Left ventricle myocardium inferior (tissue), 1 donor: ENCODE measurements around the gene C2CD4D. TPM values are rescaled to one million over a fixed set of nuclear protein-coding genes. Genes with fewer than 3 reads are reported as not detected.

Experiments used
- DNase-seq: peaks from one replicate; pipeline ENCODE4 v3.0.0-alpha.2; 2020
- H3K27ac ChIP-seq: fragments of 200-600 bp; replicated peaks from 2 replicates; pipeline ENCODE4 v1.8.0; 2021
- H3K27me3 ChIP-seq: fragments of 200-600 bp; 2 replicates; pipeline ENCODE4 v1.8.0; 2021; ENCODE audit warnings: low read depth
- H3K36me3 ChIP-seq: fragments of 200-600 bp; 2 replicates; pipeline ENCODE4 v1.8.0; 2021
- H3K4me1 ChIP-seq: fragments of 200-600 bp; 2 replicates; pipeline ENCODE4 v1.8.0; 2021
- H3K4me3 ChIP-seq: fragments of 200-600 bp; 2 replicates; pipeline ENCODE4 v1.8.0; 2021; ENCODE audit warnings: mild to moderate bottlenecking, moderate library complexity
- H3K9me3 ChIP-seq: fragments of 200-600 bp; replicated peaks from 2 replicates; pipeline ENCODE4 v1.8.0; 2021
- CTCF ChIP-seq: fragments of 200-600 bp; IDR thresholded peaks from 2 replicates; pipeline ENCODE4 v1.8.0; 2021; ENCODE audit warnings: antibody characterized with exemption, mild to moderate bottlenecking, borderline replicate concordance
- intact Hi-C: fragments of 100-400 bp; cut with micrococcal nuclease; formaldehyde crosslinking; loops from one replicate; pipeline ENCODE4 v1.11.0; 2022
- total RNA-seq: library from RNA; stranded (reverse); fragmentation: NEBNext Ultra II Directional; extraction: Animal tissue kit (Norgen Biotek cat#: 25700); gene quantifications from one replicate; pipeline ENCODE4 v1.2.1, GENCODE V29; 2021
- donor health status: DM: no; HTN: yes; CAD: no; lungs with severe emphysema.

C2CD4D gene
- total RNA-seq, 1 donor from 2014 or later, result not detected

DNA sequence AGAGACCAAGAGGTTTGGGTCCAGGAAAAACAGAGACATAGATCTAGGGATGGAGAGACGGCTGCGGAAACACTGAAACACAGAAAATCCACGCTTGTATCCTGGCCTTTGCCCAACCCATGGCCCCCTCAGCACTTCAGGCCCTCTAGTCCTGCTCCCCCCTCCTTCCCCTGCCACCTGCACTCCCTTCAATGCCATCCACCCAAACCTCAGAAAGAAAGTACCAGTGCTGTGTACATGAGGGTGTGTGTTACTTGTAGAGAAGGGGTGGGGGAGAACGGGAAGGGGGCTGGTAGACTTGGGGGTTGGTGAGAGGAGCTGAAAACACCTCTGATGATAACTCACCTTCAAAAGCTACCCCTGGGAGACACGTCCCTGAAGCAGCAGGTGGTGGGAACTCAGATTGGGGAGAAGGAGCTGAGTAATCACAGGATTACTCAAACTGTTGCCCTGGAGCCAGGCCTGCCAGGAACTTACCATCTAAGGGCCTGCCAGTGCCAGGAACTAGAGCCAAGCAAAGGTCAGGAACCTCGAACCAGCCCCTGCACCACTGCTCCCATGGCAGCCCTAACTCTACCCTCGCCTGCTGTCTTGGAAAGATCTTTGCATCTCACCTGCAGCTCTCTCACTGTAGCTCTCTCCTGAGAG is 19.5 kb downstream of the C2CD4D start:
- Histone ChIP-seq H3K27ac (no peak overlapping the region), H3K4me3 (no peak overlapping the region), H3K9me3 (no peaks in the 10 kb centered on the region), H3K4me1 (peaks cover 16% of the 10 kb centered on the region), H3K36me3 (peaks cover 5% of the 10 kb centered on the region), H3K27me3 (no peaks in the 10 kb centered on the region)
- intact Hi-C loops, result no loop called here
- TF ChIP-seq CTCF, result no peak
- DNase-seq, result no peak

DNA sequence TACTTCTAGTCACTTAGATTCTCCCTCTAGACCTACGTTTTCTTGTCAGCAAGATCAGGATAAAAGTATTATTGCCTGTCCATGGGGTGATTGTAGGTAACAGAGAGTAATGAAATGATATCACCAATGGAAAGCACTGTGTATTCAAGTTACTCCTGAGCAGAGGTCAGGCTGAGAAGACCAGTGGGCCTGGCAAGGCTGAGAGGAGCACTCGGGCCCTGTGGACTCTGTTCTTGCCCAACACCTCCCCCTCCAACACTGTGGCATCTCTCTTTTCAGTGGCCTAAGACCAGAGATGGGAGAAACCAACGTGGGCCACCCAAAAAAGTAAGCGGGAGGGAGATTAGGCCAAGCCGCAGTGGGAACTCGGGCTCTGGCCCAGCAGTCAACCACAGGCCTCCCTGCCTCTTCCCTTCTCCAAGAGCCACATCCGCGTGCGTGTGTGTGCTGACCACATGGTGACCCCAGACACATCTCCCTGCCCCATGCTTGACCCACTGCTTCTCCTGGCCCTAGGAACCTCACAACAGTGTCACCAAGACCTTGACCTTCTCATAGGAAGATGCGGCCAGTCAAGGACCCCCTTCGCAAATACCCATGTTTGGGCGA is 20.3 kb downstream of the C2CD4D start:
- Histone ChIP-seq H3K4me1 (peaks cover 16% of the 10 kb centered on the region), H3K36me3 (peaks cover 5% of the 10 kb centered on the region), H3K4me3 (no peak overlapping the region), H3K9me3 (no peaks in the 10 kb centered on the region), H3K27me3 (no peaks in the 10 kb centered on the region), H3K27ac (no peak overlapping the region)
- TF ChIP-seq CTCF, result no peak
- DNase-seq, result no peak
- intact Hi-C loops, result no loop called here

DNA sequence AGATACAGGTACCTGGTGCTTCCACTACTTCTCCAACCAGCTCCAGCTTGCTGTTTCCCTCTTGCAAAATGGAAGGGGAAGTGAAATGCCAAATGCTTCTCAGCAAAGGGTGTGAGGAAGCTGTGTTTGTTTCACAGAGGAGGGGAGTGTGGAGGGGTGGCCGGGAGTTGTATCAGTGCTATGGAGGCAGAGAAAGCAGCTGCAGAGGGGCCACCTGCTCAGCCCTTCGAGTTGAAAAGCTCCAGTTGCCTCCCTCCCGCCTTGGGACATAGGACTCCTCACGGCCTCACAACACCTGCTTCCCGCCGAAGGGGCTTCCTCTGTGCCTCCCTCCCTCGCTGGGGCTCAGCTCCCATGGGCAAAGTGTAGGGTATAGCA is 22.3 kb downstream of the C2CD4D start:
- no peak for TF ChIP-seq CTCF
- intact Hi-C loops, result no loop called here
- Histone ChIP-seq H3K9me3 (no peaks in the 10 kb centered on the region), H3K4me1 (peaks cover 16% of the 10 kb centered on the region), H3K4me3 (no peak overlapping the region), H3K27ac (no peak overlapping the region), H3K36me3 (peaks cover 5% of the 10 kb centered on the region), H3K27me3 (no peaks in the 10 kb centered on the region)
- DNase-seq, result no peak

DNA sequence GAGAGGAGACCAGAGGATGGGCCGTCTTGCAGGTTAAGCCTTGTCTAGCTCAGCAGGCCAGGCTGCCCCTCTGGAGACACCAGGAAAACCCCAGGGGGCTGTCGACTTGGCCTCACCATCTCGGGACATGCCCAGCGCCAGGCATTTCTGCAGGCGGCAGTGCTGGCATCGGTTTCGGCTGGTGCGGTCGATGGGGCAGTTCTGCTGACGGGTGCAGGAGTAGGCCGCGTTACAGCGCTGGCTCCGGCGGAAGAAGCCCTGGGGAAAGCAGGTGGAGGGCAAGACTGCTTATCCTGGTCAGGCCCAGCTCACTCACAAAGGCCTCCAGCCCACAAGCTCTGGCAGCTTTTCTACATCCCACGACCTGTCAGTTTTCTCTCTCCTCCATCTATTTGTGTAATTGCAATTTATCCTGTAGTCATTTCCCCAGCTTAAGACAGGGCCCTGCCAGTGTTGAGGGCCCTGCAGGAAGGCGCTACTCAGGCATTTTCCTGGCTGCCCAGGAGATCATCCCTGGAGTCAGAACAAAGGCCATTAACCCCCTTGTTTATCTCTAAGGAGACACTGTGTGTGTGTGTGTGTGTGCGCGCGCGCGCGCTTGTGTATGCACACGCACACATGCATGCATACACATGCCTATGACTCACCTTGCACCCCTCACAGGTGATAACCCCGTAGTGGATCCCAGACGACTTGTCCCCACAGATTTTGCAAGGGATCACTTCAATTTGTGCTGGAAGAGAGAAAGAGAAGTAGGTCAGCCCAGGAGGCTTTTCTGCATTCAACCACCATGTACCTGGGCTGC is 22.9 kb downstream of the C2CD4D start:
- Histone ChIP-seq H3K27ac (no peak overlapping the region), H3K4me3 (no peak overlapping the region), H3K27me3 (no peaks in the 10 kb centered on the region), H3K4me1 (peaks cover 16% of the 10 kb centered on the region), H3K36me3 (peaks cover 5% of the 10 kb centered on the region), H3K9me3 (no peaks in the 10 kb centered on the region)
- intact Hi-C loops, result no loop called here
- no peak for DNase-seq
- no peak for TF ChIP-seq CTCF

GRCh38 chr1:151815716-151816327 is 23.8 kb downstream of the C2CD4D start:
- Histone ChIP-seq H3K27me3 (no peaks in the 10 kb centered on the region), H3K36me3 (peaks cover 5% of the 10 kb centered on the region), H3K27ac (no peak overlapping the region), H3K9me3 (no peaks in the 10 kb centered on the region), H3K4me1 (peaks cover 11% of the 10 kb centered on the region), H3K4me3 (no peak overlapping the region)
- intact Hi-C loops, result no loop called here
- TF ChIP-seq CTCF, result no peak
- DNase-seq, result no peak
